Fibroblast of skin of back (primary cell): ENCODE data around the gene SPTA1. TPM values are rescaled to one million over a fixed set of nuclear protein-coding genes. Genes with fewer than 3 reads are reported as not detected.
"Not testable (repeated sequence)": the region's sequence is repeated elsewhere in the genome, so short reads cannot be mapped to it uniquely, and the experiment has no call there.

Source experiments
- DNase-seq: peaks from one replicate; pipeline ENCODE4 v3.0.0-alpha.2; 2013
- polyA plus RNA-seq, 2 experiments: library from polyadenylated mRNA; unstranded; fragments of 120-200 nt; gene quantifications; one replicate each; pipeline ENCODE4 v1.2.1, GENCODE V29; 2013; ENCODE audit not compliant: insufficient read length in 2 of 2

SPTA1 gene
- not detected for polyA plus RNA-seq (2013, experiment 1 of 2; ENCODE audit: insufficient read length)
- polyA plus RNA-seq (2013, experiment 2 of 2; ENCODE audit: insufficient read length) = not detected

GRCh38 chr1:158686111-158687009 lies at the start of gene SPTA1:
TSS of gene SPTA1 (minus strand) at chr1:158686715. CDS start at chr1:158686517, 198 bp downstream.
- no peak for DNase-seq

- DNase-seq = no peak
These were observed 49.3 kb upstream of the SPTA1 start for GRCh38 chr1:158735848-158736247.

- no peak for DNase-seq
These were observed 46.0 kb upstream of the SPTA1 start for GRCh38 chr1:158732524-158732923.

GRCh38 chr1:158731707-158732106 lies 45.2 kb upstream of the SPTA1 start:
- DNase-seq = no peak

- DNase-seq = no peak
These were observed 43.9 kb upstream of the SPTA1 start for GRCh38 chr1:158730453-158730852.

DNA sequence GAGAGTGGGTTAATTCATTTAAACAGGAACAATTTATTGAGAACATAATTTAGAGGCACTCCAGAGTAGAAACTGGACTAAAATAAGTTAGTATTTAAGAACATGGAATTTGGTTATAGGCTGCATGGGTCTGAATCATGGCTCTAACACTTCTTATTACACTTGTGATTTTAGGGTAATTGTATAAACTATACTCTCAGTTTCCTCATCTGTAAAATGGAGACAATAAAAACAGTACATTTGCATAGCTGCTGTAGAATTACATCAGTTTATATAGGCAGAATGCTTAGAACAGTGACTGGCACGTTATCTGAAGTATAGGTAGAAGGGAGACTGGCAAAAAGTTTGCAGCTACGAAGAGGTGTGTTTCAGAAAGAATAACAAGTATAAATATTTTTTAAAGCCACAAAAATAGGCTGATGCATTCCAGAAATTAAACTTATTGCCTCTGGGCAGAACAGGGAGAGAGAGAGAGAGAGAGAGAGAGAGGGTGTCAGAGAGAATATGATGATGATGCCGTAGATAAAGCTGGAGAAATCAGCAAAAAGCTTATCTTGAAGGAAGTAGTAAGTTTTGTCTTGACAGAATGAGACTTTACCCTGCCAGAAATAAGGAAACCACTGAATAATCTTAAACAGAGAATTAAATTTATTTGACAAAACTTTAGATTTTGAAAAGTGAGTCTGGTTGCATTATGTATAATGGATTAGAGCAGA lies 42.2 kb upstream of the SPTA1 start:
- DNase-seq = no peak

DNA sequence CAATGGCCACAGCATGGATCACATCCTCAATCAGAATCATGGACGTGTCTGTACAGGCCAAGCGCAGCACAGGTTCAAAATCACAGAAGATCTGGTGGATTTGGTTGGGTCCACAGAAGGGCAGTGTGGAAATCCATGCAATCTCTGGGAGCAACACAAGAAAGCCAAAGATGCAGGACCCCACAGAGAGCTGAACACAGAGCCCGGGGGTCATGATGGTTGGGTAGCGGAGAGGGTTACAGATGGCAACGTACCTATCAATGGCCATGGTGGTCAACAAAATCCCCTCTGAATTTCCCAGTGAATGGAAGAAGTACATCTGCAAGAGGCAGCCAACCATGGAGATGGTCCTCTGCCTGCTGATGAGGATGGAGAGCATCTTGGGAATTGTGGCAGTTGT lies 37.9 kb upstream of the SPTA1 start:
- DNase-seq = no peak

GRCh38 chr1:158720620-158721019 lies 34.1 kb upstream of the SPTA1 start, which contains the start of gene OR6K3:
TSS of gene OR6K3 (minus strand) at chr1:158720720. CDS start at chr1:158718115, 2,605 bp downstream.
- DNase-seq = no peak

DNA sequence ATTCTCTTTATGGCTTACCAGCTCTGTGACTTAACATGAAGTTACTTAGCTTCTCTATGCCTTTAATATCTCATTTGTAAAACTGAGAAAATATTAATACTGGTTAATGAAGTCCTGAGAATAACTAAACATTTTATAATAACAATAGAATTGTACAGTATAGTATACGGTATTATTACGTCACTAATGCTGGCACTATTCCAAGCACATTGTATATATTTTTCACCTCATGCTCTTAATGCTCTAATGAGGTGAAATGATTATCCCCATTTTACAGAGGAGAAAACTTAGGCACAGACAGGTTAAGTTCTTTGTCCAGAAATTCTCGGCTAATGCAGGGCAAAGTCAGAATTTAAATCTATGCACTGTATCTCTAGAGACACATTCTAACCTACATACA lies 33.1 kb upstream of the SPTA1 start:
- no peak for DNase-seq

GRCh38 chr1:158717344-158717743 lies 30.8 kb upstream of the SPTA1 start:
- DNase-seq = no peak

DNA sequence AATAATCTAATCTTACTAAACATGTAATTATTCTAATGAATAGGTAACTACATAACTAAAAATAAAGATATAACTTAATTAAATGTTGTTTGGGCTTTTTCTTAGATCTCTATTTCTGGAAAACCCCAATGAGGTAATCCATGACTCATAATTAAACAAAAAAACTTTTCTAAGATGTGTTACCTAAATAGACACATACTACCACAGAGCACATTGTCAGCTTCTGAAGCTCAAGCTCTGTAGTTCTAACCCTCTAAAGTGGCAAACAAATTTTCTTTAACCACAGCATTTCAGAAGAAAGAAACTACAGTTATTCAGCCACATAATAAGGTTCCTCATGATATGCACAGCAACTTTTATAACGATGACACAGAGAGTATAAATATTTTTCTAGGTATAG lies 29.8 kb upstream of the SPTA1 start:
- no peak for DNase-seq

GRCh38 chr1:158714754-158715153 lies 28.2 kb upstream of the SPTA1 start:
- no peak for DNase-seq

GRCh38 chr1:158711098-158711497 lies 24.6 kb upstream of the SPTA1 start:
- DNase-seq = no peak

DNA sequence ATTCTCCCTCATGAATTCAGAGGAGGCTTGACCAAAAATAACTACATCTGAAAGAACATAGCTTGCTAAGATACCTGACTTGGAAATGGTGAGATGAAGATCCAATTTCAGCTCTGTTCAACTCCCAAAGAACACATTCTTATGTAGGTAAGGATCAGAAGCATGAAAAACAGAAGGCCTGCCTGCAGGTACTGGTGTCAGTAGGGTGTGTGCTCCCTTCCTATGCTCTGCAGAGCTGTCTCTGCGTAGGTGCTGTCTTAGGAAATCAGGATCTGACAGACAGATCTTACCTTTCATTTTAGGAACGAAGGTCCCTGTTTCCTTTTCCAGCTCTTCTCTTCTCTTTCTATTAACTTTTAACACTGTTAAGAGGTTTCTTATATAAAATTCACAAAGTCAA lies 19.6 kb upstream of the SPTA1 start:
- DNase-seq = no peak

DNA sequence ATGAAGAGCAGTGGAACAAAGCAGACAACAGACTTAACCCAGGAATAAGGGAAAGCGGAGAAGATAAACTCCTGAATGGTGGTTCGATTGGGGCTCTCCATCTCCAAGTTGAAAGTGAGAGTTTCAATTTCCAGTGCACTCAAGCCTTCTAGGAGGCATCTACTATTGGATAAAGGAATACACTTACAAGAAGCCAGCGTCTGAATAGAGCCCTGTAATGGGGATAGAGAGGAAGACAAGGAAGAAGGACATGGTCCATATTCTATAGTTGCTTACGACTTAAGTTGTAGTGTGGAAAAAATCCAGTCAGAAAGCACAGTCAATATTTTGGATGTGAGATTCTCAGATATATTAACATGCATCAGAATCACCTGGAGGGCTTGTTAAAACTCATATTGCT lies 14.0 kb upstream of the SPTA1 start, which contains the start of gene OR6K2:
OR6K2 (minus strand) TSS at position 101 of the 400 bp plus-strand sequence; CDS start at position 101, 0 bp downstream.
- DNase-seq = no peak

GRCh38 chr1:158694596-158694995 lies 8.1 kb upstream of the SPTA1 start:
- no peak for DNase-seq

DNA sequence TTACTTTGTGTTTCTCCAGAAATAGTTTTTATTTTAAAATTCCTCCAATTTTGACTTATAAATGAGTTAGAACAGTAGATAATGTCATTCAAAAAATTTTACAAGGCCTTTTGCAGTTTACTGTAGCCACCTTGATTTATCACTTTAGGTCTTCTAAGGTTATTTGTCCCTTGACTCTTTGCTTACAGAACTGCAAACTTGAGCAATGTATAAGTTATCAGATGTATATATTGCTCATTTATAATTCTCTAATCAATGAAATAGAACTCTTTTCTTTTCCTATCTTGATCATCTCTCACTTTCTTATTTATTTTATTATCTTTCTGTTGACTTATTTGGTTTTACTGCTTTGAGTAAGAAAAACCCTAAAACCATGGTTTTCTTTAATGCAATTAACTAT lies 5.8 kb upstream of the SPTA1 start:
- DNase-seq = no peak

DNA sequence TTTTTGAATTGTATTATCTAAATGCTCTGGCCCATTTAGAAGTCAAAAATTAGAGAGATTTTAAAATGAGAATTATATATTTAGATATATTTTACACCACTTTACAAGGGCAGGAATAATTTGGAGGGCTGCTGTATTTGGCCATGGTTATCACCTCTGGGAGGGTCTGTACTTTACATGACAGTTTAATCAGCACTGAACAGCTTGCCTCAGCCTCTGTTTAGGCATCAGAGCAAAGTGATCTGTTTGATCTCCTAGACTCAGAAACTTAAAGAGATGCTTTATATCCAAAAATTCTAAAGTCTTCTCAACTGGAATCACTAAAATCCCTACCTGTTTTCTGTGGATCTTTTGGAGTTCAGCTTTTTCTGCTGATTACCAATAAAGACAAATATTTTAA lies 5.4 kb upstream of the SPTA1 start:
- no peak for DNase-seq

DNA sequence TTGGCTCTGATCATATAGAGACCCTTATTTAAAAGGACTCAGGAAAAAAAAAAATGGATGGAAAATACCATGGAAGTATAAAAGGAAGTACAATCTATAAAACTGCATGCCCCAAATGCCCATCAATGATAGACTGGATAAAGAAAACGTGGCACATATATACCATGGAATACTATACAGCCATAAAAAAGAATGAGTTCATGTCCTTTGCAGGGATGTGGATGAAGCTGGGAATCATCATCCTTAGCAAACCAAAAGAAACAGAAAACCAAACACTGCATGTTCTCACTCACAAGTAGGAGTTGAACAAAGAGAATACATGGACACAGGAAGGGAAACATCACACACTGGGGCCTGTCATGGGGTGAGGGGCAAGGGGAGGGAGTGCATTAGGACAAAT lies 4.6 kb upstream of the SPTA1 start:
- DNase-seq = not testable (repeated sequence)

GRCh38 chr1:158689875-158690274 lies 3.4 kb upstream of the SPTA1 start:
- no peak for DNase-seq

DNA sequence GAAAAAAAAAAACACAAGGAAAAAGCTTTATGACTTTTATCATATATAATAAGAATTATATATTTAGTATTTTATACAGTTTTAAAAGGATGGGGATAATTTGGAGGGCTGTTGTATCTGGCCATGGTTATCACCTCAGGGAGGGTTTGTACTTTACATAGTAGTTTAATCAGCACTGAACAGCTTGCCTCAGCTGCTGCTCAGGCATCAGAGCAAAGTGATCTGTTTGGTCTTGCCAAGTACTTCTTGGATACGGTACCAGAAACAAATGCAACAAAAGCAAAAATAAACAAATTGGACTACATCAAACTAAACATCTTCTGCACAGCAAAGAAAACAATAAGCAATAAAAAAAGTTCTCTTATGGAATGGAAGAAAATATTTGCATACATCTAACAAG lies 2.6 kb upstream of the SPTA1 start:
- no peak for DNase-seq

GRCh38 chr1:158688343-158688742 lies 1.8 kb upstream of the SPTA1 start:
- DNase-seq = not testable (repeated sequence)

DNA sequence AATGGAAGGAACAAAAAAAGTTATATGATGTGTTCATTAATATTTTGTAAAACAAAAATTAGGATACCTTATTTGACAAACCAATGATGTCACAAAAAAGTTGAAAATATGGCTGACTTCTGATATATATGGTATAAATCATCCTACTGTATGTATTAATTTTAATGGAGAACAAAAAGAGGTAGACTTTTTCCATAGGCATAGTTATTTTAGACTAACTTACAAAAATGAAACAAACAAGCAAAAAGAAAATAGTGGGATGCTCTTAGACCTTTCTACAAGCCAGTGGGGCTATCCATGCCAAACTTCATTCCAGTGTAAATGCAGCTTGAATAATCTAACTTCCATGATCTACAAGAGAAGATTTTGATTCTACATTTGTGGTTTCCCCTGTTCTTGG lies 522 bp upstream of the SPTA1 start:
- DNase-seq = no peak

- no peak for DNase-seq
These were observed 1.4 kb downstream of the SPTA1 start for GRCh38 chr1:158685085-158685484.
